AG04449 (cell line): ENCODE data around the gene ADAMTSL3.

Source experiments
- CTCF ChIA-PET: fragments of 350-600 bp; formaldehyde crosslinking; extraction: SDS; loops from one replicate; lab custom pipeline; 2021; ENCODE audit warnings: antibody characterized with exemption; lab: Yijun Ruan, JAX
- POLR2A ChIA-PET: fragments of 400-600, 350-600 bp; formaldehyde crosslinking; extraction: SDS; loops from one replicate; lab custom pipeline; 2020; ENCODE audit warnings: antibody characterized with exemption, inconsistent platforms; lab: Yijun Ruan, JAX
- DNase-seq: peaks from one replicate; pipeline ENCODE4 v3.0.0-alpha.2; 2010; ENCODE audit warnings: low read depth, low spot score
- H3K4me3 ChIP-seq: 2 replicates; pipeline ENCODE4 v1.5.1; 2011; ENCODE audit warnings: low read depth, mild to moderate bottlenecking, control low read depth, low read length
- CTCF ChIP-seq: IDR thresholded peaks from one replicate; pipeline ENCODE4 v1.5.1; 2011; ENCODE audit warnings: mild to moderate bottlenecking, moderate library complexity, low read length, control low read depth, inconsistent platforms; ENCODE audit not compliant: insufficient read depth; ENCODE audit errors: missing control alignments

Gene ADAMTSL3

GRCh38 chr15:83890587-83890986, 236.7 kb downstream of the ADAMTSL3 start:
- no peak for DNase-seq
- CTCF ChIA-PET = no interaction called here
- TF ChIP-seq CTCF = no peak
- no peak overlapping the region for H3K4me3 ChIP-seq
- POLR2A ChIA-PET = no interaction called here

- POLR2A ChIA-PET = no interaction called here
- no peak for DNase-seq
- no peak overlapping the region for H3K4me3 ChIP-seq
- TF ChIP-seq CTCF = no peak
- CTCF ChIA-PET = no interaction called here
Measured at GRCh38 chr15:83892498-83892897, 238.6 kb downstream of the ADAMTSL3 start.

GRCh38 chr15:83893308-83893707, 239.4 kb downstream of the ADAMTSL3 start:
- CTCF ChIA-PET = no interaction called here
- no peak overlapping the region for H3K4me3 ChIP-seq
- no peak for DNase-seq
- POLR2A ChIA-PET = no interaction called here
- TF ChIP-seq CTCF = no peak

- no peak overlapping the region for H3K4me3 ChIP-seq
- POLR2A ChIA-PET = no interaction called here
- TF ChIP-seq CTCF = no peak
- CTCF ChIA-PET = no interaction called here
- no peak for DNase-seq
Measured at GRCh38 chr15:83897037-83897436, 243.1 kb downstream of the ADAMTSL3 start.

GRCh38 chr15:83898361-83898760, 244.4 kb downstream of the ADAMTSL3 start:
- H3K4me3 ChIP-seq = no peak overlapping the region
- no peak for TF ChIP-seq CTCF
- DNase-seq = no peak
- ChIA-PET CTCF (no interaction called here), POLR2A (no interaction called here)

- CTCF ChIA-PET = no interaction called here
- H3K4me3 ChIP-seq = no peak overlapping the region
- TF ChIP-seq CTCF = no peak
- DNase-seq = no peak
- POLR2A ChIA-PET = no interaction called here
Measured at GRCh38 chr15:83899670-83900069, 245.7 kb downstream of the ADAMTSL3 start.
